ENCODE measurements around the gene PILRA.

Gene PILRA

GRCh38 chr7:100425347-100425746 lies 52.1 kb downstream of the PILRA start:
- no peak overlapping the region for H3K4me3 ChIP-seq (ENCODE audit: low read length)
- peaks cover 10% of the 10 kb centered on the region; the same call in 1 of the 2 replicates for H3K27me3 ChIP-seq (ENCODE audit: insufficient read depth, low read length)
- H3K9ac ChIP-seq (ENCODE audit: low read depth, low read length), result no peak overlapping the region
- H3K36me3 ChIP-seq (ENCODE audit: insufficient read depth, low read depth, low read length), result no peaks in the 10 kb centered on the region
- no peaks in the 10 kb centered on the region for H3K4me1 ChIP-seq (ENCODE audit: insufficient read depth, low read length)
- peaks cover 4% of the 10 kb centered on the region; the same call in 1 of the 2 replicates for H3K9me3 ChIP-seq (ENCODE audit: insufficient read depth, low read depth, low read length)
- no peak overlapping the region for H3K27ac ChIP-seq (ENCODE audit: low read length)

GRCh38 chr7:100426516-100426915 lies 53.2 kb downstream of the PILRA start:
- Histone ChIP-seq H3K9ac (ENCODE audit: low read depth, low read length) (no peak overlapping the region), H3K36me3 (ENCODE audit: insufficient read depth, low read depth, low read length) (peaks cover 9% of the 10 kb centered on the region; the same call in 1 of the 2 replicates), H3K4me3 (ENCODE audit: low read length) (no peak overlapping the region), H3K4me1 (ENCODE audit: insufficient read depth, low read length) (peaks cover 8% of the 10 kb centered on the region; the same call in 1 of the 2 replicates), H3K27ac (ENCODE audit: low read length) (no peak overlapping the region), H3K9me3 (ENCODE audit: insufficient read depth, low read depth, low read length) (peaks cover 4% of the 10 kb centered on the region; the same call in 1 of the 2 replicates), H3K27me3 (ENCODE audit: insufficient read depth, low read length) (peaks cover 10% of the 10 kb centered on the region; the same call in 1 of the 2 replicates)

GRCh38 chr7:100427762-100428198 lies 54.5 kb downstream of the PILRA start:
- peak overlapping the region; percentile 95; the same call in 1 of the 2 replicates for H3K4me3 ChIP-seq (ENCODE audit: low read length)
- peaks cover 4% of the 10 kb centered on the region; the same call in 1 of the 2 replicates for H3K9me3 ChIP-seq (ENCODE audit: insufficient read depth, low read depth, low read length)
- H3K9ac ChIP-seq (ENCODE audit: low read depth, low read length), result no peak overlapping the region
- H3K4me1 ChIP-seq (ENCODE audit: insufficient read depth, low read length), result peaks cover 17% of the 10 kb centered on the region; the same call in 1 of the 2 replicates
- H3K27me3 ChIP-seq (ENCODE audit: insufficient read depth, low read length), result peaks cover 10% of the 10 kb centered on the region; the same call in 1 of the 2 replicates
- no peak overlapping the region for H3K27ac ChIP-seq (ENCODE audit: low read length)
- H3K36me3 ChIP-seq (ENCODE audit: insufficient read depth, low read depth, low read length), result peaks cover 21% of the 10 kb centered on the region

GRCh38 chr7:100428199-100428966 lies 55.1 kb downstream of the PILRA start, which contains the start of gene ZCWPW1:
Gene ZCWPW1, minus strand, starts transcription at chr7:100428703. Its CDS starts 8,054 bp downstream, at chr7:100420649.
- peaks cover 4% of the 10 kb centered on the region; the same call in 1 of the 2 replicates for H3K9me3 ChIP-seq (ENCODE audit: insufficient read depth, low read depth, low read length)
- H3K4me3 ChIP-seq (ENCODE audit: low read length), result peak within 1 kb of the TSS; percentile 95
- H3K9ac ChIP-seq (ENCODE audit: low read depth, low read length), result peak within 1 kb of the TSS; percentile 98
- H3K36me3 ChIP-seq (ENCODE audit: insufficient read depth, low read depth, low read length), result peaks cover 27% of the 10 kb centered on the region
- H3K4me1 ChIP-seq (ENCODE audit: insufficient read depth, low read length), result peaks cover 17% of the 10 kb centered on the region; the same call in 1 of the 2 replicates
- H3K27me3 ChIP-seq (ENCODE audit: insufficient read depth, low read length), result peaks cover 10% of the 10 kb centered on the region; the same call in 1 of the 2 replicates
- peak within 1 kb of the TSS; percentile 96 for H3K27ac ChIP-seq (ENCODE audit: low read length)

GRCh38 chr7:100428967-100429636 lies 55.8 kb downstream of the PILRA start:
- peaks cover 4% of the 10 kb centered on the region; the same call in 1 of the 2 replicates for H3K9me3 ChIP-seq (ENCODE audit: insufficient read depth, low read depth, low read length)
- peaks cover 34% of the 10 kb centered on the region for H3K36me3 ChIP-seq (ENCODE audit: insufficient read depth, low read depth, low read length)
- peaks cover 17% of the 10 kb centered on the region; the same call in 1 of the 2 replicates for H3K4me1 ChIP-seq (ENCODE audit: insufficient read depth, low read length)
- H3K27ac ChIP-seq (ENCODE audit: low read length), result peak overlapping the region; percentile 96
- H3K27me3 ChIP-seq (ENCODE audit: insufficient read depth, low read length), result peaks cover 10% of the 10 kb centered on the region; the same call in 1 of the 2 replicates
- peak overlapping the region; percentile 95 for H3K4me3 ChIP-seq (ENCODE audit: low read length)
- peak overlapping the region; percentile 98 for H3K9ac ChIP-seq (ENCODE audit: low read depth, low read length)

- peak within 1 kb of the TSS; percentile 95 for H3K4me3 ChIP-seq (ENCODE audit: low read length)
- peaks cover 10% of the 10 kb centered on the region; the same call in 1 of the 2 replicates for H3K27me3 ChIP-seq (ENCODE audit: insufficient read depth, low read length)
- peaks cover 19% of the 10 kb centered on the region; the same call in 1 of the 2 replicates for H3K4me1 ChIP-seq (ENCODE audit: insufficient read depth, low read length)
- peak within 1 kb of the TSS; percentile 96 for H3K27ac ChIP-seq (ENCODE audit: low read length)
- H3K9ac ChIP-seq (ENCODE audit: low read depth, low read length), result peak within 1 kb of the TSS; percentile 98
- H3K9me3 ChIP-seq (ENCODE audit: insufficient read depth, low read depth, low read length), result peaks cover 4% of the 10 kb centered on the region; the same call in 1 of the 2 replicates
- peaks cover 42% of the 10 kb centered on the region for H3K36me3 ChIP-seq (ENCODE audit: insufficient read depth, low read depth, low read length)
Observed at GRCh38 chr7:100429637-100430492, 56.6 kb downstream of the PILRA start, which contains the start of gene MEPCE. Gene MEPCE, plus strand, starts transcription at chr7:100429831. Its CDS starts 188 bp downstream, at chr7:100430019.

GRCh38 chr7:100430493-100431285 lies 57.4 kb downstream of the PILRA start:
- Histone ChIP-seq H3K36me3 (ENCODE audit: insufficient read depth, low read depth, low read length) (peaks cover 46% of the 10 kb centered on the region), H3K4me3 (ENCODE audit: low read length) (peak overlapping the region; percentile 95), H3K27ac (ENCODE audit: low read length) (peak overlapping the region; percentile 93), H3K27me3 (ENCODE audit: insufficient read depth, low read length) (peaks cover 10% of the 10 kb centered on the region; the same call in 1 of the 2 replicates), H3K9ac (ENCODE audit: low read depth, low read length) (peak overlapping the region; percentile 98; the same call in 1 of the 2 replicates), H3K4me1 (ENCODE audit: insufficient read depth, low read length) (peaks cover 20% of the 10 kb centered on the region; the same call in 1 of the 2 replicates), H3K9me3 (ENCODE audit: insufficient read depth, low read depth, low read length) (peaks cover 4% of the 10 kb centered on the region; the same call in 1 of the 2 replicates)

- Histone ChIP-seq H3K36me3 (ENCODE audit: insufficient read depth, low read depth, low read length) (peaks cover 46% of the 10 kb centered on the region), H3K27ac (ENCODE audit: low read length) (peak overlapping the region; percentile 93), H3K4me3 (ENCODE audit: low read length) (peak overlapping the region; percentile 95; the same call in 1 of the 2 replicates), H3K9me3 (ENCODE audit: insufficient read depth, low read depth, low read length) (peaks cover 4% of the 10 kb centered on the region; the same call in 1 of the 2 replicates), H3K27me3 (ENCODE audit: insufficient read depth, low read length) (peaks cover 10% of the 10 kb centered on the region; the same call in 1 of the 2 replicates), H3K9ac (ENCODE audit: low read depth, low read length) (peak overlapping the region; percentile 98; the same call in 1 of the 2 replicates), H3K4me1 (ENCODE audit: insufficient read depth, low read length) (peaks cover 20% of the 10 kb centered on the region; the same call in 1 of the 2 replicates)
Observed at GRCh38 chr7:100431286-100431735, 58.0 kb downstream of the PILRA start.

GRCh38 chr7:100432053-100432452 lies 58.8 kb downstream of the PILRA start:
- peak overlapping the region; percentile 98; the same call in 1 of the 2 replicates for H3K9ac ChIP-seq (ENCODE audit: low read depth, low read length)
- peaks cover 20% of the 10 kb centered on the region; the same call in 1 of the 2 replicates for H3K4me1 ChIP-seq (ENCODE audit: insufficient read depth, low read length)
- peaks cover 46% of the 10 kb centered on the region for H3K36me3 ChIP-seq (ENCODE audit: insufficient read depth, low read depth, low read length)
- peak overlapping the region; percentile 95; the same call in 1 of the 2 replicates for H3K4me3 ChIP-seq (ENCODE audit: low read length)
- no peak overlapping the region for H3K27ac ChIP-seq (ENCODE audit: low read length)
- H3K9me3 ChIP-seq (ENCODE audit: insufficient read depth, low read depth, low read length), result peaks cover 4% of the 10 kb centered on the region; the same call in 1 of the 2 replicates
- peaks cover 10% of the 10 kb centered on the region; the same call in 1 of the 2 replicates for H3K27me3 ChIP-seq (ENCODE audit: insufficient read depth, low read length)
